Measurements from ENCODE around the gene LTBP1. TPM values are rescaled to one million over a fixed set of nuclear protein-coding genes. Genes with fewer than 3 reads are reported as not detected.
A peak's percentile ranks its signal among the peaks of the same experiment; 100 is the strongest.

The LTBP1 gene
- total RNA-seq, 1 donor from 2014 or later: 3.9 TPM

- no peak for TF ChIP-seq CTCF (IDR thresholded peaks at IDR 0.05; ENCODE audit: partially characterized antibody, unreplicated experiment)
- H3K9me3 Mint-ChIP-seq (ENCODE audit: unreplicated experiment): peaks cover 7% of the 10 kb centered on the region
- H3K36me3 Mint-ChIP-seq (ENCODE audit: unreplicated experiment): peaks cover 5% of the 10 kb centered on the region
- no peak overlapping the region for H3K27ac Mint-ChIP-seq (ENCODE audit: unreplicated experiment)
- H3K4me1 Mint-ChIP-seq (ENCODE audit: low read depth, unreplicated experiment): peaks cover 5% of the 10 kb centered on the region
- peak overlapping the region; percentile 16 for H3K4me3 Mint-ChIP-seq (ENCODE audit: unreplicated experiment)
- DNase-seq: no peak
- H3K27me3 Mint-ChIP-seq (ENCODE audit: unreplicated experiment): no peaks in the 10 kb centered on the region
Measured at GRCh38 chr2:32945286-32945685, 1.5 kb upstream of the LTBP1 start.

GRCh38 chr2:32947076-32947483 lies 327 bp downstream of the LTBP1 start:
- no peak for TF ChIP-seq CTCF (IDR thresholded peaks at IDR 0.05; ENCODE audit: partially characterized antibody, unreplicated experiment)
- DNase-seq: peak; percentile 56
- H3K4me1 Mint-ChIP-seq (ENCODE audit: low read depth, unreplicated experiment): peaks cover 5% of the 10 kb centered on the region
- H3K36me3 Mint-ChIP-seq (ENCODE audit: unreplicated experiment): peaks cover 5% of the 10 kb centered on the region
- H3K27ac Mint-ChIP-seq (ENCODE audit: unreplicated experiment): no peak overlapping the region
- H3K4me3 Mint-ChIP-seq (ENCODE audit: unreplicated experiment): no peak overlapping the region
- peaks cover 7% of the 10 kb centered on the region for H3K9me3 Mint-ChIP-seq (ENCODE audit: unreplicated experiment)
- no peaks in the 10 kb centered on the region for H3K27me3 Mint-ChIP-seq (ENCODE audit: unreplicated experiment)

- peak overlapping the region; percentile 89 for H3K4me3 Mint-ChIP-seq (ENCODE audit: unreplicated experiment)
- no peak for TF ChIP-seq CTCF (IDR thresholded peaks at IDR 0.05; ENCODE audit: partially characterized antibody, unreplicated experiment)
- H3K9me3 Mint-ChIP-seq (ENCODE audit: unreplicated experiment): peaks cover 3% of the 10 kb centered on the region
- no peak overlapping the region for H3K27ac Mint-ChIP-seq (ENCODE audit: unreplicated experiment)
- DNase-seq: peak; percentile 52
- peaks cover 5% of the 10 kb centered on the region for H3K36me3 Mint-ChIP-seq (ENCODE audit: unreplicated experiment)
- peaks cover 5% of the 10 kb centered on the region for H3K4me1 Mint-ChIP-seq (ENCODE audit: low read depth, unreplicated experiment)
- no peaks in the 10 kb centered on the region for H3K27me3 Mint-ChIP-seq (ENCODE audit: unreplicated experiment)
Measured at GRCh38 chr2:32947484-32948143, 861 bp downstream of the LTBP1 start.

GRCh38 chr2:32948266-32948665 lies 1.5 kb downstream of the LTBP1 start:
- Mint-ChIP-seq H3K36me3 (ENCODE audit: unreplicated experiment) (peaks cover 5% of the 10 kb centered on the region), H3K4me1 (ENCODE audit: low read depth, unreplicated experiment) (peaks cover 5% of the 10 kb centered on the region), H3K4me3 (ENCODE audit: unreplicated experiment) (peak overlapping the region; percentile 89), H3K9me3 (ENCODE audit: unreplicated experiment) (peaks cover 3% of the 10 kb centered on the region), H3K27me3 (ENCODE audit: unreplicated experiment) (no peaks in the 10 kb centered on the region), H3K27ac (ENCODE audit: unreplicated experiment) (peak overlapping the region; percentile 73)
- DNase-seq: no peak
- TF ChIP-seq CTCF (IDR thresholded peaks at IDR 0.05; ENCODE audit: partially characterized antibody, unreplicated experiment): no peak

GRCh38 chr2:32949260-32949659 lies 2.5 kb downstream of the LTBP1 start:
- Mint-ChIP-seq H3K4me3 (ENCODE audit: unreplicated experiment) (no peak overlapping the region), H3K9me3 (ENCODE audit: unreplicated experiment) (peaks cover 3% of the 10 kb centered on the region), H3K4me1 (ENCODE audit: low read depth, unreplicated experiment) (peaks cover 5% of the 10 kb centered on the region), H3K27ac (ENCODE audit: unreplicated experiment) (no peak overlapping the region), H3K36me3 (ENCODE audit: unreplicated experiment) (peaks cover 5% of the 10 kb centered on the region), H3K27me3 (ENCODE audit: unreplicated experiment) (no peaks in the 10 kb centered on the region)
- TF ChIP-seq CTCF (IDR thresholded peaks at IDR 0.05; ENCODE audit: partially characterized antibody, unreplicated experiment): no peak
- DNase-seq: no peak

Measured in glutamatergic neuron (in vitro differentiated cells).